GM04503 (cell line): ENCODE results near the gene COL9A2.
"Not testable (repeated sequence)": the region's sequence is repeated elsewhere in the genome, so short reads cannot be mapped to it uniquely, and the experiment has no call there.

ENCODE experiments used
- DNase-seq: peaks from one replicate; pipeline ENCODE4 v3.0.0-alpha.2; 2012; ENCODE audit warnings: low read depth

The COL9A2 gene

GRCh38 chr1:40316595-40317393 lies at the start of gene COL9A2:
Gene COL9A2, minus strand, starts transcription at chr1:40317286. Its CDS starts 89 bp downstream, at chr1:40317197.
- DNase-seq = no peak

- DNase-seq = no peak
Measured at GRCh38 chr1:40363721-40364120, 46.6 kb upstream of the COL9A2 start.

GRCh38 chr1:40362699-40363098 lies 45.6 kb upstream of the COL9A2 start:
- DNase-seq = peak; percentile 37

GRCh38 chr1:40362199-40362598 lies 45.1 kb upstream of the COL9A2 start:
- no peak for DNase-seq

GRCh38 chr1:40361637-40362036 lies 44.6 kb upstream of the COL9A2 start:
- DNase-seq = no peak

GRCh38 chr1:40361201-40361600 lies 44.1 kb upstream of the COL9A2 start:
- no peak for DNase-seq

GRCh38 chr1:40360631-40361030 lies 43.5 kb upstream of the COL9A2 start:
- DNase-seq = no peak

- no peak for DNase-seq
Measured at GRCh38 chr1:40357625-40358024, 40.5 kb upstream of the COL9A2 start.

GRCh38 chr1:40353082-40353481 lies 36.0 kb upstream of the COL9A2 start:
- DNase-seq = no peak

GRCh38 chr1:40352126-40352525 lies 35.0 kb upstream of the COL9A2 start:
- no peak for DNase-seq

GRCh38 chr1:40351124-40351523 lies 34.0 kb upstream of the COL9A2 start:
- DNase-seq = no peak

- DNase-seq = no peak
Measured at GRCh38 chr1:40350391-40350790, 33.3 kb upstream of the COL9A2 start.

- DNase-seq = peak; percentile 41
Measured at GRCh38 chr1:40344597-40344996, 27.5 kb upstream of the COL9A2 start.

- DNase-seq = not testable (repeated sequence)
Measured at GRCh38 chr1:40342381-40342717, 25.3 kb upstream of the COL9A2 start.

GRCh38 chr1:40341491-40342380 lies 24.6 kb upstream of the COL9A2 start:
- no peak for DNase-seq

- no peak for DNase-seq
Measured at GRCh38 chr1:40339420-40340323, 22.6 kb upstream of the COL9A2 start.

- no peak for DNase-seq
Measured at GRCh38 chr1:40338745-40339419, 21.8 kb upstream of the COL9A2 start.

- DNase-seq = no peak
Measured at GRCh38 chr1:40337443-40337842, 20.4 kb upstream of the COL9A2 start.

GRCh38 chr1:40332695-40333094 lies 15.6 kb upstream of the COL9A2 start:
- DNase-seq = no peak

- not testable (repeated sequence) for DNase-seq
Measured at GRCh38 chr1:40331403-40331802, 14.3 kb upstream of the COL9A2 start.

- DNase-seq = no peak
Measured at GRCh38 chr1:40318970-40319621, 2.0 kb upstream of the COL9A2 start.
